Smooth muscle cell (in vitro differentiated cells): ENCODE measurements around the gene EEF2. TPM values are rescaled to one million over a fixed set of nuclear protein-coding genes. Genes with fewer than 3 reads are reported as not detected.
"Not testable (repeated sequence)": the region's sequence is repeated elsewhere in the genome, so short reads cannot be mapped to it uniquely, and the experiment has no call there.

Experiments used
- DNase-seq: peaks from one replicate; lab custom pipeline; 2025; ENCODE audit not compliant: unreplicated experiment; lab: John Stamatoyannopoulos, UW
- H2AFZ ChIP-seq: fragments of 200-600 bp; sonication (generic); 2 replicates; pipeline ENCODE4 v1.6.0; 2016; ENCODE audit warnings: antibody characterized with exemption, low read depth, mild to moderate bottlenecking
- H3F3A ChIP-seq: fragments of 200-600 bp; sonication (generic); 2 replicates; pipeline ENCODE4 v1.6.0; 2017; ENCODE audit warnings: antibody characterized with exemption, low read depth
- H3K27ac ChIP-seq: fragments of 200-600 bp; sonication (generic); 2 replicates; pipeline ENCODE4 v1.5.1; 2016; ENCODE audit warnings: low read depth, mild to moderate bottlenecking
- H3K27me3 ChIP-seq: fragments of 200-600 bp; sonication (generic); 2 replicates; pipeline ENCODE4 v1.6.1; 2016; ENCODE audit warnings: low read depth, mild to moderate bottlenecking
- H3K36me3 ChIP-seq: fragments of 200-600 bp; sonication (generic); 2 replicates; pipeline ENCODE4 v1.5.1; 2016; ENCODE audit warnings: low read depth
- H3K4me1 ChIP-seq: fragments of 200-600 bp; sonication (generic); 2 replicates; pipeline ENCODE4 v1.5.1; 2016; ENCODE audit warnings: low read depth
- H3K4me2 ChIP-seq: fragments of 200-600 bp; sonication (generic); 2 replicates; pipeline ENCODE4 v1.6.0; 2016; ENCODE audit warnings: mild to moderate bottlenecking
- H3K4me3 ChIP-seq: fragments of 200-600 bp; sonication (generic); 2 replicates; pipeline ENCODE4 v1.5.1; 2016; ENCODE audit warnings: mild to moderate bottlenecking
- H3K79me2 ChIP-seq: fragments of 200-600 bp; sonication (generic); 2 replicates; pipeline ENCODE4 v1.6.0; 2016; ENCODE audit warnings: low read depth, mild to moderate bottlenecking
- H3K9ac ChIP-seq: fragments of 200-600 bp; sonication (generic); 2 replicates; pipeline ENCODE4 v1.6.0; 2016; ENCODE audit warnings: low read depth
- H3K9me3 ChIP-seq: fragments of 200-600 bp; sonication (generic); replicated peaks from 2 replicates; pipeline ENCODE4 v1.5.1; 2016; ENCODE audit warnings: low read depth
- H4K20me1 ChIP-seq: fragments of 200-600 bp; sonication (generic); 2 replicates; pipeline ENCODE4 v1.6.0; 2016; ENCODE audit warnings: low read depth
- WGBS: methylation state at CpG from one replicate; pipeline ENCODE4 v1.1.7; 2016; ENCODE audit warnings: low lambda C conversion rate; 5-methylcytosine and 5-hydroxymethylcytosine counted together
- polyA plus RNA-seq: library from polyadenylated mRNA; unstranded; fragments of >200 nt; fragmentation: Nextera tagmentation; extraction: Ambion mirVana; gene quantifications from 2 replicates; pipeline ENCODE4 v1.2.1, GENCODE V29; 2016
- total RNA-seq: library from RNA; depleted of rRNA; stranded (reverse); fragments of >200 nt; gene quantifications from 2 replicates; pipeline ENCODE4 v1.2.3, GENCODE V29; 2014
- TF ChIP-seq, protein P1 (sequence below): fragments of 200-600 bp; sonication (generic); IDR thresholded peaks from 2 replicates; pipeline ENCODE4 v1.5.1; 2017; ENCODE audit warnings: borderline replicate concordance, mild to moderate bottlenecking, antibody characterized with exemption; ENCODE audit not compliant: insufficient read depth, poor library complexity, severe bottlenecking

The EEF2 gene
- total and polyA plus RNA-seq, 2 experiments from 2014 or later = 365 to 903 TPM

DNA sequence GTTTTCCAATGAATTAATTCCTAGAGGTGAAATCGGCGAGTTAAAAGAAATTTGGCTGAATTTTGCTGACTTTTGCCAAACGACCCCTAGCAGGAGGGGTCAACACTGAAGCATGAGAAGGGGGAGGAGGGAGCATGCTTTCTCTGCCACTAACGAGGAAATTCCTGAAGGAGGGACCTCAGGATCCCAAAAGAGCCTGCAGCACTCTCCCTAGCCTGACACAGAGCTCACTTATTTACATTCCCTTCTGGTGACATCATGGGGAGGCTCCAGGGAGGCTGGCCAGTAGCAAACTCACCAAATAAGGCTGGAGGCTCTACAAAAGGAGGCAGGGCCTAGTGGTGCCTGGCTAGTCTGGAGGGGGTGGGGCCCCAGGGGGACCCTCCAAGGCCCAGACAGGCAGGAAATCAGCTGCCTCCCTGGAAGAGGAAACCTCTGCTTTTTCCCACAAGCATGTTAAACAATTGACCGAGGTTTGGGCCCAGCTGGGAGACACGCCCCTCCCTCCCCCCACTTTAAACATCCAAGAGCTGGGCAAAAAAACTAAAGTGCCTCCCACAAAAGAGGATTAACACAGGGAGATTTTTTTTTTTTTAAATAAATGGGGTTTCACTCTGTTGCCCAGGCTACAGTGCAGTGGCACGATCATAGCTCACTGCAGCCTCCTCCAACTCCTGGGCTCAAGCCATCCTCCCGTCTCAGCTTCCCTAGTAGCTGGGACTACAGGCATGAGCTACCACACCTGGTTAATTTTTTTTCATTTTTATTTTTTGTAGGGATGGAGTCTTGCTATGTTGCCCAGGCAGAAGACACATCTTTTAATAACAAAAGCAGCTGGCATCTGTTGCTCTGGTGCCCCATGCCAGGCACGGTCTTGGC is 16.5 kb downstream of the EEF2 start:
- H3K9ac ChIP-seq = peak overlapping the region; percentile 99
- H3K27ac ChIP-seq = peak overlapping the region; percentile 99
- peaks cover 79% of the 10 kb centered on the region for H4K20me1 ChIP-seq
- H3K4me2 ChIP-seq = peak overlapping the region; percentile 96
- no peaks in the 10 kb centered on the region for H3K27me3 ChIP-seq
- H3K4me1 ChIP-seq = peaks cover 15% of the 10 kb centered on the region
- WGBS = 7% methylated on average over 9 of the region's 9 CpGs
- no peaks in the 10 kb centered on the region for H3K36me3 ChIP-seq
- TF ChIP-seq, protein P1, sequence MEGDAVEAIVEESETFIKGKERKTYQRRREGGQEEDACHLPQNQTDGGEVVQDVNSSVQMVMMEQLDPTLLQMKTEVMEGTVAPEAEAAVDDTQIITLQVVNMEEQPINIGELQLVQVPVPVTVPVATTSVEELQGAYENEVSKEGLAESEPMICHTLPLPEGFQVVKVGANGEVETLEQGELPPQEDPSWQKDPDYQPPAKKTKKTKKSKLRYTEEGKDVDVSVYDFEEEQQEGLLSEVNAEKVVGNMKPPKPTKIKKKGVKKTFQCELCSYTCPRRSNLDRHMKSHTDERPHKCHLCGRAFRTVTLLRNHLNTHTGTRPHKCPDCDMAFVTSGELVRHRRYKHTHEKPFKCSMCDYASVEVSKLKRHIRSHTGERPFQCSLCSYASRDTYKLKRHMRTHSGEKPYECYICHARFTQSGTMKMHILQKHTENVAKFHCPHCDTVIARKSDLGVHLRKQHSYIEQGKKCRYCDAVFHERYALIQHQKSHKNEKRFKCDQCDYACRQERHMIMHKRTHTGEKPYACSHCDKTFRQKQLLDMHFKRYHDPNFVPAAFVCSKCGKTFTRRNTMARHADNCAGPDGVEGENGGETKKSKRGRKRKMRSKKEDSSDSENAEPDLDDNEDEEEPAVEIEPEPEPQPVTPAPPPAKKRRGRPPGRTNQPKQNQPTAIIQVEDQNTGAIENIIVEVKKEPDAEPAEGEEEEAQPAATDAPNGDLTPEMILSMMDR = no peak
- peak; percentile 58 for DNase-seq
- peaks cover 31% of the 10 kb centered on the region for H3F3A ChIP-seq
- peak overlapping the region; percentile 99 for H3K4me3 ChIP-seq
- H3K79me2 ChIP-seq = peaks cover 55% of the 10 kb centered on the region
- H3K9me3 ChIP-seq = no peaks in the 10 kb centered on the region
- H2AFZ ChIP-seq = no peak overlapping the region

GRCh38 chr19:3967983-3968382 is 17.3 kb downstream of the EEF2 start:
- Histone ChIP-seq H3F3A (peaks cover 31% of the 10 kb centered on the region), H3K79me2 (peaks cover 63% of the 10 kb centered on the region), H3K4me3 (peak overlapping the region; percentile 15), H3K4me2 (peak overlapping the region; percentile 74), H4K20me1 (peaks cover 87% of the 10 kb centered on the region), H3K4me1 (peaks cover 15% of the 10 kb centered on the region), H3K9ac (peak overlapping the region; percentile 70), H3K27ac (peak overlapping the region; percentile 99)
- H3K9me3 ChIP-seq, H3K36me3 ChIP-seq, DNase-seq, H2AFZ ChIP-seq, H3K27me3 ChIP-seq: not testable (repeated sequence)
- WGBS = 86% methylated on average over 12 of the region's 12 CpGs

DNA sequence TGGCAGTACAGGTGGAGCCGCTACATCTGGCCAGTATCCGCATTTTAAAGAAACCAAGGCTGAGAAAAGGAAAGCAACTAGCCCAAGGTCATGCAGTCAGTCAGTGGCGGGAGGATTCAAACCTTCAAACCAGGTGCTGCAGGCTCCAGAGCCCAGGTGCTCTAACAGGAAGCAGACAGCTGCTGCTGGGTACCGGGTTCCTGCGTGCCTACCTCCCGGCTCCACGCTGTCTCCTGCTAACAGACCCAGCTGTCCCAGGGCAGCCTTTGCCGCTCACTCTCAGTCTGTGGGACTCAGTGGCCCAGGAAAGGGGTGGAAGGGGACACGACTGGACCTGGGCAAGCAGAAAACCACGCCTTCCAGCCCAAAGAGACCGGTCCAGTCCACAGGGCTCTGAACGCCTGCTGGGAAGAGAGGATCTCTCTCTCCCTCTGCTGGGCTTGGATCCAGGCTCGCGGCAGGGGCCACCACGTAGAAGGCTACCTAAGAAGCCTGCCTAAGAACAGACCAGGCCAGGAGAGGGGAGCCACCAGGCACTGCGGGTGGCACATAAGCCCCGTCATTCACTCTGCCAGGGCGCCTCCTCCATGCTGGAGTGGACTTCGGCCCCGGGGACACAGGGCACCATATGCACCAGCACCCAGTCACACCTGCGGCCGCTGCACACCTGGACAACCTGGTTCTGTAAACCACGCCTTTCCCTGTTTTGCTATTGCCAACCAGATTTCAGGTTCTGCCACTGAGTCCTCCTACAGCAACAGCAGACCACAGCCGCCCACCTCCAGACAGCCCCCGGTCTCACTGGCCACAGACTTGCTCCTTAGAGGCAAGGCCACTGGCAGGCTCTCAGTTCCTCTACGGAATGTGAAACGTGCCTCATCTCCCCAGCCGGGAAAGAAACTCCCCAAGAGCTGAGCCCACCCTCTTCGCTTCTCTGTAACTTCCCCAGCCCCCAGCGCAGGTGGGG is 18.9 kb downstream of the EEF2 start:
- H3K9ac ChIP-seq = no peak overlapping the region
- TF ChIP-seq, protein P1 = no peak
- H3K4me3 ChIP-seq = no peak overlapping the region
- peaks cover 88% of the 10 kb centered on the region for H4K20me1 ChIP-seq
- peaks cover 18% of the 10 kb centered on the region for H3F3A ChIP-seq
- no peak overlapping the region for H2AFZ ChIP-seq
- H3K79me2 ChIP-seq = peaks cover 78% of the 10 kb centered on the region
- no peaks in the 10 kb centered on the region for H3K27me3 ChIP-seq
- H3K27ac ChIP-seq = peak overlapping the region; percentile 99
- DNase-seq = no peak
- peak overlapping the region; percentile 74 for H3K4me2 ChIP-seq
- 86% methylated on average over 30 of the region's 30 CpGs for WGBS
- peaks cover 5% of the 10 kb centered on the region for H3K36me3 ChIP-seq
- H3K9me3 ChIP-seq = no peaks in the 10 kb centered on the region
- H3K4me1 ChIP-seq = peaks cover 15% of the 10 kb centered on the region
